Stimulated activated CD4-positive, alpha-beta T cell treated with anti-CD3 and anti-CD28 coated beads, Interleukin-4, amount 100 ng/mL, for 24 hours (primary cell): ENCODE measurements around the gene FLVCR2.

ENCODE experiments used
- DNase-seq: peaks from one replicate; pipeline ENCODE4 v3.0.0-alpha.2; 2020

The FLVCR2 gene

GRCh38 chr14:75558440-75558839 lies 20.0 kb upstream of the FLVCR2 start:
- DNase-seq: no peak

- DNase-seq: no peak
These were observed 19.4 kb upstream of the FLVCR2 start for GRCh38 chr14:75559045-75559444.

DNA sequence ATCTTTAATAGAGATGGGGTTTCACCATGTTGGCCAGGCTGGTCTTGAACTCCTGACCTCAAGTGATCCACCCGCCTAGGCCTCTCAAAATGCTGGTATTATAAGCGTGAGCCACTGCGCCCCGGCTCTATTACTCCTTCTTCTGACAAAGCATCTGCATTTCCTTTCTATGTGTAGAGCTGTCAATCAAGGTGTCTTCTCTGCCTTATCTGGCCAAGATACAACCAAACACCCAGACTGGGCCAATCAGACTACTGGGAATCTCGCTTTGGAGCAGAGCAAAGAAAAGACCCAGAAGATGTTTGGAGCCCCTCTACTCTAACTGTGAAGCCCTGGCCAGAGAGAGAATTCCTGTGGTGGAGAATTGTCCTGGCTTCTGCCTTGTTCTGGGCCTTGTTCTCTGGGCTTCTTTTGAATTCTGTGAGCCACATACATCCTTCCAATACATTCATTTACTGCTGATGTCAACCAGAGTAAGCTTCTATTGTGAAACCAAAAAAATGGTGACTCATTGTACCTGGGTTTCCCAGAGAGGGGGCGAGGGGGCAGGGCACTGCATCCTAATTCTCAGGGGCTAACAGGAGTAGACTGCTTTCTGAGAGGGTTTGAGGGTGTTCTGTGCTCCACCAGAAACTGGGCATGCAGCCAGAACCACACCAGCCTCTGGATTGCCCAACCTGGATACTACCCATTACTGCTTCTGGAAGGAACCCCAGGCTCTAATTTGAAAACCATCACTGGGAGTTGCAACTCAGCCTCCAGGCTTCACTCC lies 18.8 kb upstream of the FLVCR2 start:
- DNase-seq: peak; percentile 83

DNA sequence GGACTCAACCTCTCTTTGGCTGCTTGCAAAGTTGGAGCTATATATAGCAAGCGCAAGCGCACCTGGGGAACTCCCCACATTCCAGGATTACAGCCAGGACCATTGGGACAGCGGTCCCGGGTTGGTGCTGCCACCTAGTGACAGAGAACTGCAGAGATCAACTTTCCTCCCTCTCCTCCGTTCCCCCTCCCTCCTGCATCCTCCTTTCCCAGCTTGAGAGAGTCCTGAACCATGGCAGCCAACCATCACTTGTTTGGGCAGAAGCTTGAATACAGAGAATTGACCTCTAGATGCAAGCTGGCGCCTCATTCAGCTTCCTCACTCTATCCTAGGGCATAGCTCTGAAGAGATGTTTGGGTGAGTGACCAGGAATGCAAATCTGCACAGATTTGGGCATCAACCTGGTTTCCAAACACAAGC lies 17.4 kb upstream of the FLVCR2 start:
- peak; percentile 53 for DNase-seq

DNA sequence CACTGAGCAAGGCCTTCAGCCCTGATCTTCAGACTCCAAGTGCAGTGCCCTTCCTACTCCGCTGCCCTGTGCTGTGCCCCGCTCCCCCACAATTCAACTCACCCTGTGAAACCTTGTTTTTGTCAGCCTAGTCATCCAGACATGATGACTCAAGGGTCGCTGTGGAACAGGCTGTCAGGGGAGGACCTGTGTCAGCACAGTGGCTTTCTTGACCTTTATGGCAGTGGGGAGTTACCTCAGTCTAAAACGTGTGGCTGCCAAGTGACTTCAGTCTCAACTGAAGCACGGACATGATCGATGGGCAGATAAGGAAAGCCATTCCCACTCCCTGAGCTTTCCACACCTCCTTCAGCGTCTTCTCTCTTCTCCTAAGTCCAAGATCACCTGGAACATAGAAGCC lies 16.3 kb upstream of the FLVCR2 start:
- DNase-seq: peak; percentile 85

DNA sequence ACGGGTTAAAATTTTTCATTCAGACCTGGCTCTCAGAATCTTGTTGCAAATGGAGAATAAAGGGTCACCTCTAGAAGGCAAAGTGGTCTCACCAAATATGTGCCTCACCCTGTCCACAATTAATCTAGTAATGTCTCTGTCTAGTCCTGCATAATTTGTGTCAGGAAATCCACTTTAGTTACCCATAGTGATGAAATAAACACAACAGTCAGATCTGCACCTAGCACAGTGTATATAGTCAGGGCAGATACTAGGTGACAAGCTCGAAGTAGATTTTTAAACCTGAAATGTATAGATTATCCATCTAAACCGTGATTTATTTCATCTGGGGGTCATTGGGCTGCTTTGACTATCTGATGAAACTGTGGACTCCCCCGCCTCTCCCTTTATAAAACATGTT lies 15.9 kb upstream of the FLVCR2 start:
- no peak for DNase-seq

DNA sequence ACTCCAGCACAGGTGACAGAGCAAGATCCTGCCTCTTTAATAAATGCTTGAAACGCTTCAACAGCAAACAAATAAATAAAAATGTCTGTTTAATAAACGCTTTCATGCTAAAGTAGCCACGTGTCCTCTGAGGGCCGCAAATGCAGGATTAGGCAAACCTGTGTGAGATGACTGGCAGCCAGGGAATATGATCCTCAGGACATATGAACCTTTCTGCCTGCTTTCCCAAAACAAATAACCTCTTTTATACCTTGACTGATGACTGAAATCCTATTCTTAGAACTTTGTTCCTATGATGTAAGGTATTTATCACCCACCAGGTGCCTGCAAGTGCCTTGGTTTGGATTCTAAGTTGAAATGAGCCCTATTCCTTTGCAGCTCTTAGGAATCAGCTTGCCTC lies 14.5 kb upstream of the FLVCR2 start:
- DNase-seq: no peak

GRCh38 chr14:75565056-75565455 lies 13.4 kb upstream of the FLVCR2 start:
- no peak for DNase-seq

- peak; percentile 92 for DNase-seq
These were observed 12.1 kb upstream of the FLVCR2 start for GRCh38 chr14:75566321-75566720.

DNA sequence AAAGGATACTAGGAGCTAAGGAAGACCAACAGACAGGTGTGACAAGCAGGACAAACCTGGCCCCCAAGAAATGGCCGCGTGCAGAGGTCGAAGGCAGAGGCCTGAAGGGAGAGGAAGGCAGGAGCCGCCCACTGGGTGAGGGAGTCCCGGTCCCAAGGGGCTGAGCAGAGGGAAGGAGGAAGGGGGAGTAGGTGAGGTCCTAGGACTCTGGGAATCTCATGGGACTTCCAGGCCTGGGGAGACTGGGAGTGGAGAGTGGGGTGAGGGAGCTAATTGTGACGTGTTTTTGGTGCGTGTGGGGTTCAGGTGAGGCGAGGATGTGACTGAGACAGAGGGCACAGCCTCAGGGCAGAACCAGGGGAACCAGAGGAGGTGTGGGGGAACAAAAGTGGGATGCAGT lies 11.7 kb upstream of the FLVCR2 start:
- no peak for DNase-seq

DNA sequence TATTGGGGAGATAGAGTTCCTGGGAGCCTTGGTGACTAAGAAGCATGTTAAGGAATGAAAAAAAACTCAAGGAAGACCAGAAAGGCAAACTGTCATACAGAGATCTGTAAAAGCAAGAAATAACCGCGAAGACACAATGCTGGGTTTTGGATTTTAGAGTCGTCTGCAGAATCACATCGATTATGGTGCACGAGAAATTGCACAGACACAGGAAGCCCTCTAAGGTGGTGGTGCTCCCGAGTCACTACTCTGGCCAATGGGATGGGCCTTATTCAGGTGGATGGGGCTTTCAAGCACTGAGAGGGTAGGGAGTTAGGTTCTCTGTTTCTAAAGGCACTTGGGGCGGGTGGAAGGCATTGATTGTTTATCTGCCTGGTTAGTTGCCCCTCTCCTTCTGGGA lies 10.3 kb upstream of the FLVCR2 start:
- no peak for DNase-seq

GRCh38 chr14:75568791-75569190 lies 9.6 kb upstream of the FLVCR2 start:
- DNase-seq: peak; percentile 65

GRCh38 chr14:75570797-75571196 lies 7.6 kb upstream of the FLVCR2 start:
- peak; percentile 57 for DNase-seq

DNA sequence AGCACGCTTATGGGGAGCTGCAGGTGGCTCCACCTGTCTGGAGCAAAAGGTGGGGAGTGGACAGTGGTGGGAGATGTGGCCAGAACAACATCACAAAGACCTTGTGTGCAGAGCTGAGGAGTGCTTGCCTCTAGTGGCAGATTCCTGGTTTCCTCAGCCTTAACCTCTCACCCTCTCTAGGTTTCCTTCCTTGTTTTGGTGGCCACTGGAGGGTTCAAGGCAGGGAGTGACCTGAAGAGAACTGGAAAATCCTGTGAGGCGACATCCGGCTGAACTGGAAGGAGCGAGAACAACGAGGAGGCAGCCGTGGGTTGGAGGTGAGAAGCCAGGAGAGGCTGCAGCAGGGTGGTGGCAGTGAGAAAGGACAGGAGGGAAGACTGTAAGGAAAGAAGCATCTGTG lies 6.3 kb upstream of the FLVCR2 start:
- DNase-seq: no peak

DNA sequence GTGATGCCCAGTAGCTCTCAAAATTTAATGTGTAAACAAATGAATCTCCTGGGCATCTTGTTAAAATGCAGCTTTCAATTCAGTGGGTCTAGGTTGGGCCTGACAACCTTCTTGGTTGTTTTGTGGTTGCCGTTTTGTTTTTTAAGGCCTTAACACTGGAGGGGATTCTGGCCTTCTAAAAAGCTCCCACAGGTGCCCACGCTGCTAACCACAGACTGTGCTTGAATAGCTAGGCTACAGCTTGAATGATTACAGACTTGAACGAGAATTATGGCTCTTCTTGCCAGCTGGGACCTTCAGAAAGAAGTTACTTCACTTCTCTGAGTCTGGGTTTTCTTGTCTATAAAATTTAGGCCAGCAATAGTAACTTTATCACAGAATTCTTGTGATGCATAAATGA lies 1.3 kb upstream of the FLVCR2 start:
- DNase-seq: no peak

- peak; percentile 80 for DNase-seq
These were observed 705 bp upstream of the FLVCR2 start for GRCh38 chr14:75577729-75578101.

- no peak for DNase-seq
These were observed 442 bp downstream of the FLVCR2 start for GRCh38 chr14:75578786-75579337.

GRCh38 chr14:75579338-75579864 lies 981 bp downstream of the FLVCR2 start:
- no peak for DNase-seq

DNA sequence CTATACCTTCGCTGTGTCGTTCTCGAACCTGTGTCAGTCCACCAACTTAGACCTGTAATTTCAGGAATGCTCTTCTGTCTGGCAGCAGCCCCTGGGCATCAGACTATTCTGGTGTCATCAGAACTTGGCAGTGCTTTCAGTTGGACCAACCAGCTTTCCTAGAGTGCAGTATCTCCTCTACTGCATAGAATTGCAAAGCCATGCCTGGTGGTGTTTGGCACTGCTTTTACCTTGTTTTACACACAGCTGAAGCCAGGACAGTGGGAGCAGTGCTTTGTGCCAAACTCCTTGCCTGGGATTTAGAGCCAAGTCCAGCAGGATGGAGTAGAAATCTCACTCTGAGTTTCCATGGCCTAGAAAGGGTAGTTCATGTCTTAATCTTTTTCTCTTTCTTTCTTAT lies 1.5 kb downstream of the FLVCR2 start:
- no peak for DNase-seq

- no peak for DNase-seq
These were observed 9.0 kb downstream of the FLVCR2 start for GRCh38 chr14:75587388-75587787.

DNA sequence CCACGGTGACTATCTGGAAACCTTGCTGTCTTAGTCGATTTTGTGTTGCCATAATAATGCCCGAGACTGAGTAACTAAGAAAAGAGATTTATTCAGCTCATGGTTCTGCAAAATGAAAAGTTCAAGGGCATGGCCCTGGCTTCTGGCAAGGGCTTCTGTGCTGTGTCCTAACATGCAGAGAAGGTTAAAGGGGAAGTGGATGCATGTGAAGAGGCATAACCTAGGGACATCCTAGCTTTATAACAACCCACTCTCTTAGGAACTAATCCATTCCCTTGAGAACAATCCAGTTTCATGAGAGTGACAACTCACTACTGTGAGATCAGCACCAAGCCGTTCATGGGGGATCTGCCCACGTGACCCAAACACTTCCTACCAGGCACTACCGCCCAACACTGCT lies 11.5 kb downstream of the FLVCR2 start:
- DNase-seq: no peak

GRCh38 chr14:75591331-75591946 lies 13.0 kb downstream of the FLVCR2 start:
- DNase-seq: no peak

DNA sequence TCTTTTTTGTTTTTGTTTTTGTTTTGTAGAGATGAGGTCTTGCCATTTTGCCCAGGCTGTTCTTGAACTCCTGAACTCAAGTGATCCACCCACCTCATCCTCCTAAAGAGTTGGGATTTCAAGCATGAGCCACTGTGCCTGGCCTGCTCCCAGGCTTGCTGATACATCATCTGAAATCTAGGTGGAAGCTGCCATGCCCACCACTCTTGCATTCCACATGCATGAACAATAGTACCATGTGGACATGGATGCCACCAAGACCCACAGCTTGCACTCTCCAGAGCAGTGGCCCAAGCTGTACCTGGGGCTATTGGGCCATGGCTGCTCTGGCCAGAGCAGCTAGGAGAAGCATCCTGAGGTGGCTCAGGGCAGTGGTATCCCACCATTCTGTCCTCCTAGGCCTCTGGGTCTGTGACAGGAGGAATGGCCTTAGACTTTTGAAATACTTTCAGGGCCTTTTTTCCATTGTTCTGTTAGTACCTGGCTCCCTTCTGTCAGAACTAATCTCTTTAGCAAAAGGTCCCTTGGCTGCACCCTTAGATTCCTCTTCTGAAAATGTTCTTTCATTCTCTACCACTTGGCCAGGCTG lies 13.7 kb downstream of the FLVCR2 start:
- DNase-seq: no peak

GRCh38 chr14:75595226-75595625 lies 16.8 kb downstream of the FLVCR2 start:
- DNase-seq: no peak
